GM23338 (cell line): Measurements from ENCODE around the gene FOXP1. TPM values are rescaled to one million over a fixed set of nuclear protein-coding genes. Genes with fewer than 3 reads are reported as not detected.
A peak's percentile ranks its signal among the peaks of the same experiment; 100 is the strongest.

ENCODE experiments used
- ATAC-seq: fragments of 200-7000 bp; cut with Tn5 transposase; 3 replicates; pipeline ENCODE4 v1.9.1; 2020
- DNase-seq: peaks from one replicate; pipeline ENCODE4 v3.0.0-alpha.2; 2015; ENCODE audit warnings: low spot score
- H2AFZ ChIP-seq: fragments of 200-600 bp; sonication (generic); 2 replicates; pipeline ENCODE4 v1.8.0; 2016; ENCODE audit warnings: antibody characterized with exemption, mild to moderate bottlenecking, moderate library complexity
- H3F3A ChIP-seq: fragments of 200-600 bp; sonication (generic); replicated peaks from 2 replicates; pipeline ENCODE4 v1.8.0; 2017; ENCODE audit warnings: antibody characterized with exemption, mixed run types, low read depth
- H3K27ac ChIP-seq: fragments of 200-600 bp; sonication (generic); 2 replicates; pipeline ENCODE4 v1.6.1; 2016; ENCODE audit warnings: low read depth
- H3K27me3 ChIP-seq: fragments of 200-600 bp; sonication (generic); 2 replicates; pipeline ENCODE4 v1.8.0; 2016; ENCODE audit warnings: mild to moderate bottlenecking, mixed run types, moderate library complexity; ENCODE audit not compliant: insufficient read depth
- H3K36me3 ChIP-seq: fragments of 200-600 bp; sonication (generic); 2 replicates; pipeline ENCODE4 v1.8.0; 2016; ENCODE audit warnings: mild to moderate bottlenecking; ENCODE audit not compliant: insufficient read depth
- H3K4me1 ChIP-seq: fragments of 200-600 bp; sonication (generic); 2 replicates; pipeline ENCODE4 v1.8.0; 2016; ENCODE audit warnings: mild to moderate bottlenecking, moderate library complexity; ENCODE audit not compliant: insufficient read depth
- H3K4me2 ChIP-seq: fragments of 200-600 bp; sonication (generic); 2 replicates; pipeline ENCODE4 v1.7.1; 2017; ENCODE audit warnings: mixed run types
- H3K4me3 ChIP-seq: fragments of 200-600 bp; sonication (generic); 2 replicates; pipeline ENCODE4 v1.6.1; 2016; ENCODE audit warnings: mixed run types
- H3K79me2 ChIP-seq: fragments of 200-600 bp; sonication (generic); replicated peaks from 2 replicates; pipeline ENCODE4 v1.8.0; 2017; ENCODE audit warnings: mild to moderate bottlenecking; ENCODE audit not compliant: insufficient read depth
- H3K9me2 ChIP-seq: fragments of 200-600 bp; sonication (generic); 2 replicates; pipeline ENCODE4 v1.8.0; 2017; ENCODE audit not compliant: insufficient read depth
- H4K20me1 ChIP-seq: fragments of 200-600 bp; sonication (generic); replicated peaks from 2 replicates; pipeline ENCODE4 v1.8.0; 2017; ENCODE audit warnings: mild to moderate bottlenecking; ENCODE audit not compliant: insufficient read depth
- H3K27ac Mint-ChIP-seq: 2 replicates; pipeline ENCODE4 v1.8.0; 2020; ENCODE audit warnings: inconsistent platforms, mild to moderate bottlenecking, moderate library complexity, mixed read lengths
- H3K27me3 Mint-ChIP-seq: 3 replicates; pipeline ENCODE4 v1.8.0; 2022; ENCODE audit warnings: low read depth, mild to moderate bottlenecking, moderate library complexity, mixed read lengths, inconsistent platforms; ENCODE audit not compliant: insufficient read depth, poor library complexity
- H3K36me3 Mint-ChIP-seq: 3 replicates; pipeline ENCODE4 v1.8.0; 2021; ENCODE audit warnings: low read depth, mild to moderate bottlenecking, inconsistent platforms, moderate library complexity, mixed read lengths
- H3K4me1 Mint-ChIP-seq: 3 replicates; pipeline ENCODE4 v1.8.0; 2020; ENCODE audit warnings: mild to moderate bottlenecking, inconsistent platforms, mixed read lengths
- H3K4me3 Mint-ChIP-seq: 3 replicates; pipeline ENCODE4 v1.8.0; 2021; ENCODE audit warnings: moderate library complexity, mild to moderate bottlenecking, inconsistent platforms, mixed read lengths
- H3K9me3 Mint-ChIP-seq: 3 replicates; pipeline ENCODE4 v1.8.0; 2020; ENCODE audit warnings: moderate library complexity, mild to moderate bottlenecking, inconsistent platforms, mixed read lengths
- CREB1 ChIP-seq: fragments of 250-450 bp; sonication (Bioruptor Pico); IDR thresholded peaks from 2 replicates; pipeline ENCODE4 v1.5.0; 2020; ENCODE audit warnings: low read depth, mild to moderate bottlenecking, moderate library complexity
- CTCF ChIP-seq, 2 experiments: fragments of 200-600 bp in 1 of 2; sonication (generic) in 1 of 2; conservative IDR thresholded peaks; 2 replicates each; pipeline versions ENCODE4 v1.5.1 to v1.6.1; 2016 to 2017; ENCODE audit warnings: antibody characterized with exemption in 2 of 2, low read depth in 2 of 2, mild to moderate bottlenecking in 2 of 2, moderate library complexity in 1 of 2
- ETS1 ChIP-seq: IDR thresholded peaks from 2 replicates; pipeline ENCODE4 v1.6.1; 2016; ENCODE audit warnings: antibody characterized with exemption
- EZH2 ChIP-seq: fragments of 200-600 bp; sonication (generic); IDR thresholded peaks from one replicate; pipeline ENCODE4 v1.8.0; 2017; ENCODE audit warnings: antibody characterized with exemption, mild to moderate bottlenecking, low read depth; ENCODE audit not compliant: unreplicated experiment
- EZH2phosphoT487 ChIP-seq: fragments of 200-600 bp; sonication (generic); IDR thresholded peaks from one replicate; pipeline ENCODE4 v1.8.1; 2018; ENCODE audit warnings: antibody characterized with exemption; ENCODE audit not compliant: unreplicated experiment
- JUNB ChIP-seq: IDR thresholded peaks from one replicate; pipeline ENCODE4 v1.6.1; 2016; ENCODE audit warnings: antibody characterized with exemption; ENCODE audit not compliant: unreplicated experiment
- NANOG ChIP-seq: IDR thresholded peaks from 2 replicates; pipeline ENCODE4 v1.6.1; 2016; ENCODE audit warnings: antibody characterized with exemption, borderline replicate concordance
- POLR2AphosphoS5 ChIP-seq: IDR thresholded peaks from 2 replicates; pipeline ENCODE4 v1.6.1; 2016; ENCODE audit warnings: antibody characterized with exemption, low read depth
- REST ChIP-seq: IDR thresholded peaks from one replicate; pipeline ENCODE4 v1.6.1; 2018; ENCODE audit warnings: antibody characterized with exemption; ENCODE audit not compliant: unreplicated experiment
- STAT1 ChIP-seq: IDR thresholded peaks from one replicate; pipeline ENCODE4 v1.6.1; 2016; ENCODE audit warnings: antibody characterized with exemption; ENCODE audit not compliant: unreplicated experiment
- ZNF114 ChIP-seq: fragments of 250-450 bp; sonication (Bioruptor Pico); IDR thresholded peaks from 2 replicates; pipeline ENCODE4 v1.5.0; 2020; ENCODE audit warnings: mild to moderate bottlenecking, moderate library complexity
- ZNF331 ChIP-seq: fragments of 250-450 bp; sonication (Bioruptor Pico); IDR thresholded peaks from 2 replicates; pipeline ENCODE4 v1.5.0; 2020; ENCODE audit warnings: low read depth, mild to moderate bottlenecking, moderate library complexity
- ZNF462 ChIP-seq: fragments of 250-450 bp; sonication (Bioruptor Pico); IDR thresholded peaks from 2 replicates; pipeline ENCODE4 v1.5.0; 2020; ENCODE audit warnings: mild to moderate bottlenecking, moderate library complexity
- polyA plus RNA-seq: library from polyadenylated mRNA; unstranded; fragments of >200 nt; fragmentation: Nextera tagmentation; extraction: Ambion mirVana; gene quantifications from 2 replicates; pipeline ENCODE4 v1.2.1, GENCODE V29; 2016
- total RNA-seq: library from RNA; depleted of rRNA; stranded (reverse); fragments of >200 nt; shearing (Covaris generic); gene quantifications from 2 replicates; pipeline ENCODE4 v1.2.3, GENCODE V29; 2014

Gene FOXP1
- total and polyA plus RNA-seq, 2 experiments from 2014 or later, result 32.9 to 35.5 TPM

- ATAC-seq (peak; percentile 32), DNase-seq (peak; percentile 36)
- peaks cover 56% of the 10 kb centered on the region for H3K4me1 ChIP-seq
- no peaks in the 10 kb centered on the region for H3K27me3 ChIP-seq
- no peaks in the 10 kb centered on the region for H4K20me1 ChIP-seq
- H3F3A ChIP-seq, result no peaks in the 10 kb centered on the region
- Mint-ChIP-seq H3K36me3 (no peaks in the 10 kb centered on the region), H3K27me3 (peaks cover 2% of the 10 kb centered on the region), H3K27ac (peak overlapping the region; percentile 83), H3K4me1 (peaks cover 68% of the 10 kb centered on the region), H3K4me3 (peak overlapping the region; percentile 44), H3K9me3 (no peaks in the 10 kb centered on the region)
- peak overlapping the region; percentile 75 for H3K27ac ChIP-seq
- H3K36me3 ChIP-seq, result no peaks in the 10 kb centered on the region
- no peak overlapping the region for H2AFZ ChIP-seq
- H3K79me2 ChIP-seq, result peaks cover 5% of the 10 kb centered on the region
- 0 out of 2 replicates have a peak, but pooled peaks cover under 1% of the 10 kb centered on the region for H3K9me2 ChIP-seq
- H3K4me2 ChIP-seq, result peak overlapping the region; percentile 71
- TF ChIP-seq REST (no peak), CTCF (conservative IDR thresholded peaks at IDR 0.05; ENCODE audit: low read depth in 2 of 2) (no peak), ZNF114 (no peak), EZH2phosphoT487 (no peak), CREB1 (CRISPR knock-in tag) (no peak), ETS1 (no peak), NANOG (no peak), POLR2AphosphoS5 (no peak), EZH2 (no peak), JUNB (no peak), STAT1 (no peak), ZNF462 (no peak), ZNF331 (CRISPR knock-in tag) (no peak)
- peak overlapping the region; percentile 28 for H3K4me3 ChIP-seq
These were observed 338.6 kb downstream of the FOXP1 start for GRCh38 chr3:71244826-71245488.
